Transverse colon (tissue), 4 donors: ENCODE measurements around the gene ZCWPW1. TPM values are rescaled to one million over a fixed set of nuclear protein-coding genes. Genes with fewer than 3 reads are reported as not detected.

Experiments
- DNase-seq: peaks from one replicate; pipeline ENCODE4 v3.0.0-alpha.2; 2019
- H3K27ac ChIP-seq, 4 donors: fragments of 200-600 bp; sonication (generic); 2 replicates each; pipeline ENCODE4 v1.5.1; 2016 to 2018; ENCODE audit warnings: inconsistent platforms in 4 of 4
- H3K27me3 ChIP-seq: fragments of 200-600 bp; sonication (generic); 2 replicates; pipeline ENCODE4 v1.5.1; 2017; ENCODE audit warnings: inconsistent platforms
- H3K36me3 ChIP-seq, 4 donors: fragments of 200-600 bp; sonication (generic); 2 replicates each; pipeline ENCODE4 v1.5.1; 2017 to 2019; ENCODE audit warnings: inconsistent platforms in 4 of 4
- H3K4me1 ChIP-seq, 4 donors: fragments of 200-600 bp; sonication (generic); 2 replicates each; pipeline ENCODE4 v1.5.1; 2017 to 2020; ENCODE audit warnings: inconsistent platforms in 4 of 4
- H3K4me3 ChIP-seq, 4 donors: fragments of 200-600 bp; sonication (generic); 1 replicate in 1 of 4; 2 replicates in 3 of 4; pipeline versions ENCODE4 v1.5.1 to v1.6.1; 2017 to 2019; ENCODE audit warnings: inconsistent platforms in 4 of 4
- H3K9me3 ChIP-seq, 2 donors: fragments of 200-600 bp; sonication (generic); 2 replicates each; pipeline ENCODE4 v1.5.1; 2017 to 2019; ENCODE audit warnings: inconsistent platforms in 2 of 2
- EP300 ChIP-seq: sonication (generic); formaldehyde crosslinking; IDR thresholded peaks from one replicate; pipeline ENCODE4 v1.6.1; 2017; ENCODE audit warnings: antibody characterized with exemption, low read depth
- POLR2A ChIP-seq: fragments of 450-650 bp; IDR thresholded peaks from one replicate; pipeline ENCODE4 v1.6.1; 2016; ENCODE audit warnings: antibody characterized with exemption, mild to moderate bottlenecking, moderate library complexity
- POLR2AphosphoS5 ChIP-seq, 3 donors: sonication (generic); formaldehyde crosslinking; IDR thresholded peaks; one replicate each; pipeline ENCODE4 v1.6.1; 2016; ENCODE audit warnings: antibody characterized with exemption in 3 of 3
- WGBS, 2 donors: methylation state at CpG; one replicate each; pipeline ENCODE4 v1.1.5; 2018; ENCODE audit warnings: low coverage in 1 of 2; 5-methylcytosine and 5-hydroxymethylcytosine counted together
- in situ Hi-C, 4 donors: fragments of 200-750 bp; cut with MboI; loops; one replicate each; pipeline versions ENCODE4 v1.15.0 to v1.15.1; 2017; ENCODE audit warnings: low sequenced_read_pairs in 3 of 4, low pct_ligation_motif_present in 1 of 4, low pct_unique_long_range_greater_than_20kb in 1 of 4
- intact Hi-C: fragments of 100-400 bp; cut with DNase I; formaldehyde crosslinking; loops from one replicate; pipeline ENCODE4 v1.15.1; 2023; ENCODE audit warnings: low total_unique reads
- total RNA-seq, 4 donors: library from RNA; depleted of rRNA; stranded (reverse); fragments of >200 nt; gene quantifications; one replicate each; pipeline ENCODE4 v1.1.0, GENCODE V29; 2016
- TF ChIP-seq, protein P1 (sequence below), 5 experiments: fragments of 200-600 bp in 3 of 5; fragments of 450-650 bp in 2 of 5; sonication (generic) in 3 of 5; IDR thresholded peaks; 1 replicate in 2 of 5; 2 replicates in 3 of 5; pipeline ENCODE4 v1.5.1; 2016 to 2017; ENCODE audit warnings: antibody characterized with exemption in 5 of 5, inconsistent platforms in 3 of 5, mild to moderate bottlenecking in 2 of 5, moderate library complexity in 1 of 5

Gene ZCWPW1
- total RNA-seq, 4 donors from 2014 or later, result 0.68 to 2.4 (median 0.80) TPM; not detected in 1

DNA sequence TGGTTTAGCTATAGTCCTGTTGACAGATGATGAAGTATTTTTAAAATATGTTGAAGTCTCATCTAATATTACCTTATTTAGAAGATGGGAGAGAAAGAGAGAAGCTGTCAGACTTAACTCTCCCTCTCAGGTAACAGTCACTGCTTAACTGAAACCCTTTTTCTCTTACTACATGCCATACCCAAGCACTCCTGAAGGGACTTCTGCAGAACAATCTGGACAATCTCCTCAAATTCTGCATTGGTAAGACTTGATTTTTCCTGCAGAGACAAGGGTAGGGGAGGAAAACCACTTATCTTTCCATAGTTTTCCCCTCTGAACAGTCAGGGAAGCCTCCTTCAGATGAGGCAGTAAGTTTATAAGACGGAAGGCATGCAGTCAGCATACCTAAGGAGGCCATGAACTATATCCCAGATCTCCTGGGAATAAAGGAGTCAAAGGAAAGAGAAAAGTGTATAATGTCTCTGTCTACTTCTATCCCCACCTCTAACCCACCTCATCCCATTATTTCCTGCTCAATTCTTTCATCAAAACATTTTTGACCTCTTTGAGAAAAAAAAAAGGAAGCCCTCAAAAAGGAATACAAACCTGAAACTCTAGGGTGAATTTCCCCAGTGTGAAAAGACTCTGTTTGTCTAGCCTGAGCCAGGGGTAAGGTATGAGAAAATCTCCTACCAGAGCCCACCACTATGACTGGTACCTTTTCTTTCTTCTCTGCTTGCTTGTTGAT, 9.4 kb downstream of the ZCWPW1 start:
- intact Hi-C loops, result no loop called here
- H3K9me3 ChIP-seq, result no peaks in the 10 kb centered on the region
- in situ Hi-C loops, result no loop called here
- no peaks in the 10 kb centered on the region for H3K36me3 ChIP-seq
- DNase-seq, result no peak
- no peak overlapping the region for H3K4me3 ChIP-seq
- H3K27me3 ChIP-seq, result no peaks in the 10 kb centered on the region
- TF ChIP-seq EP300 (no peak), POLR2AphosphoS5 (IDR thresholded peaks at IDR 0.05) (no peak), POLR2A (no peak)
- TF ChIP-seq, protein P1, sequence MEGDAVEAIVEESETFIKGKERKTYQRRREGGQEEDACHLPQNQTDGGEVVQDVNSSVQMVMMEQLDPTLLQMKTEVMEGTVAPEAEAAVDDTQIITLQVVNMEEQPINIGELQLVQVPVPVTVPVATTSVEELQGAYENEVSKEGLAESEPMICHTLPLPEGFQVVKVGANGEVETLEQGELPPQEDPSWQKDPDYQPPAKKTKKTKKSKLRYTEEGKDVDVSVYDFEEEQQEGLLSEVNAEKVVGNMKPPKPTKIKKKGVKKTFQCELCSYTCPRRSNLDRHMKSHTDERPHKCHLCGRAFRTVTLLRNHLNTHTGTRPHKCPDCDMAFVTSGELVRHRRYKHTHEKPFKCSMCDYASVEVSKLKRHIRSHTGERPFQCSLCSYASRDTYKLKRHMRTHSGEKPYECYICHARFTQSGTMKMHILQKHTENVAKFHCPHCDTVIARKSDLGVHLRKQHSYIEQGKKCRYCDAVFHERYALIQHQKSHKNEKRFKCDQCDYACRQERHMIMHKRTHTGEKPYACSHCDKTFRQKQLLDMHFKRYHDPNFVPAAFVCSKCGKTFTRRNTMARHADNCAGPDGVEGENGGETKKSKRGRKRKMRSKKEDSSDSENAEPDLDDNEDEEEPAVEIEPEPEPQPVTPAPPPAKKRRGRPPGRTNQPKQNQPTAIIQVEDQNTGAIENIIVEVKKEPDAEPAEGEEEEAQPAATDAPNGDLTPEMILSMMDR (IDR thresholded peaks at IDR 0.05), result no peak
- H3K27ac ChIP-seq, result no peak overlapping the region
- H3K4me1 ChIP-seq, result no peaks in the 10 kb centered on the region
- 60 to 81% methylated on average over 1 of the region's 1 CpG for WGBS, 2 donors

DNA sequence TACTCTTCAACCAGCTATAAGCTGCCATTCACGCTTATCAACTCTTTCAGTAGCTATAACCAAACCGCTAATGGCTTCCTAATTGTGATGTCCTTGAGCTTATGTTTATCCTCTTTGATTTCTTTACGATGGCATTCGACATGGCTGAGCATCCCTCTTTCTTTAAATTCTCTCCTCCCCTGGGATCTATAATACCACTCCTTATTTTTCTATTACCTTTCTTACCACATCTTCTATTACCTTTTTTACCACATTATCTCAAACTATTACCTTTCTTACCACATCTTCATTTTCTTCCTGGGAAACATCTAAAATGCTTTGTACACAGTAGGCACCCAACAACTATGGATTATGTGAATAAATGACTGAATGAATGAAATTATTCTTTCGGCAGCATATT, 13.1 kb downstream of the ZCWPW1 start:
- Histone ChIP-seq H3K36me3 (no peaks in the 10 kb centered on the region), H3K27ac (no peak overlapping the region), H3K27me3 (no peaks in the 10 kb centered on the region), H3K9me3 (no peaks in the 10 kb centered on the region), H3K4me1 (no peaks in the 10 kb centered on the region), H3K4me3 (no peak overlapping the region)
- TF ChIP-seq POLR2AphosphoS5 (IDR thresholded peaks at IDR 0.05), result no peak
- TF ChIP-seq POLR2A, result no peak
- TF ChIP-seq, protein P1 (IDR thresholded peaks at IDR 0.05), result no peak
- no peak for TF ChIP-seq EP300
- intact Hi-C loops, result no loop called here
- no peak for DNase-seq
- in situ Hi-C loops, result no loop called here
- WGBS, 2 donors, result 80 to 83% methylated on average over 3 to 5 of the region's 5 CpGs

DNA sequence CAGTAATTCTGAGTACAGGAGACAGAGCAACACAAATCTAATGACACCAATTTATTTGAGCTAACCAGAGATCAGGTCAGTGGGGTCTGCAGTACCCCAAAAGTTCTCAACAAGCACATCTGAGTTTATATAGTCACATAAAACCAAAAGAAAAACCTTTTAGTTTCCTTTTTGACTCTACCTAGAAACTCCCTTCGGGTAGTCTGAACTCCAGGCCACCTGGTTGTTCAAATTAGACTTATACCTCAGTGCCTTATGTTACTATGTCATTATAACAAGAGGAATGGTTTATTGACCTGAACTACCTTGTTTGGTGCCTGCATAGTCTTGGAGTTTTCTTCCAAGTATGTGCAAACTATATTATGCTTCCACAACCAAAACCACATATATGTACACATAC, 14.6 kb downstream of the ZCWPW1 start:
- Histone ChIP-seq H3K27me3 (peaks cover 1% of the 10 kb centered on the region), H3K4me1 (no peaks in the 10 kb centered on the region), H3K4me3 (no peak overlapping the region), H3K36me3 (no peaks in the 10 kb centered on the region), H3K27ac (no peak overlapping the region), H3K9me3 (no peaks in the 10 kb centered on the region)
- WGBS, 2 donors, result 79 to 85% methylated on average over 1 of the region's 1 CpG
- in situ Hi-C loops, result no loop called here
- TF ChIP-seq, protein P1 (IDR thresholded peaks at IDR 0.05), result no peak
- no peak for TF ChIP-seq POLR2A
- TF ChIP-seq EP300, result no peak
- no peak for TF ChIP-seq POLR2AphosphoS5 (IDR thresholded peaks at IDR 0.05)
- no peak for DNase-seq
- intact Hi-C loops, result no loop called here

DNA sequence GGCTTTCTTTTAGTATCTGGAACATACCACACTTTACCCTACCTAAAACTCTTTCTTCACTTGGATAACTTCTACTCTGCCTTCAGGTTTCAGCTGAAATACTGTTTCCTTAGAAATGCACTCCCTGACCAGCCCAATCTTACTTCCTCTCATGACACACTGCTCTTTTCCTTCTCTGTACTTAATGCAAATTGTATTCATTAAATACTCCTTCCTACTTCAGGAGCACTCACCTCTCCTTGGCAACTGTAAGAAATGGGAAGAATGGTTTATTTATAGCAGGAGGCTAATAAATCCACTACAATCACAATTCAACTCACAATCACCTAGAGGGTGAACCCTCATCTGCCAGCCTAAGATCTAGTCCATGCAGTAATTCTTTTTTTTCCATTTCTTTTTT, 15.2 kb downstream of the ZCWPW1 start:
- in situ Hi-C loops (no loop called here), intact Hi-C loops (no loop called here)
- Histone ChIP-seq H3K27me3 (peaks cover 3% of the 10 kb centered on the region), H3K27ac (no peak overlapping the region), H3K36me3 (no peaks in the 10 kb centered on the region), H3K4me3 (no peak overlapping the region), H3K9me3 (no peaks in the 10 kb centered on the region), H3K4me1 (no peaks in the 10 kb centered on the region)
- no peak for TF ChIP-seq POLR2AphosphoS5 (IDR thresholded peaks at IDR 0.05)
- TF ChIP-seq, protein P1 (IDR thresholded peaks at IDR 0.05), result no peak
- no peak for TF ChIP-seq POLR2A
- no peak for TF ChIP-seq EP300
- DNase-seq, result no peak
